ENCODE measurements around the gene JRKL.

Gene JRKL

DNA sequence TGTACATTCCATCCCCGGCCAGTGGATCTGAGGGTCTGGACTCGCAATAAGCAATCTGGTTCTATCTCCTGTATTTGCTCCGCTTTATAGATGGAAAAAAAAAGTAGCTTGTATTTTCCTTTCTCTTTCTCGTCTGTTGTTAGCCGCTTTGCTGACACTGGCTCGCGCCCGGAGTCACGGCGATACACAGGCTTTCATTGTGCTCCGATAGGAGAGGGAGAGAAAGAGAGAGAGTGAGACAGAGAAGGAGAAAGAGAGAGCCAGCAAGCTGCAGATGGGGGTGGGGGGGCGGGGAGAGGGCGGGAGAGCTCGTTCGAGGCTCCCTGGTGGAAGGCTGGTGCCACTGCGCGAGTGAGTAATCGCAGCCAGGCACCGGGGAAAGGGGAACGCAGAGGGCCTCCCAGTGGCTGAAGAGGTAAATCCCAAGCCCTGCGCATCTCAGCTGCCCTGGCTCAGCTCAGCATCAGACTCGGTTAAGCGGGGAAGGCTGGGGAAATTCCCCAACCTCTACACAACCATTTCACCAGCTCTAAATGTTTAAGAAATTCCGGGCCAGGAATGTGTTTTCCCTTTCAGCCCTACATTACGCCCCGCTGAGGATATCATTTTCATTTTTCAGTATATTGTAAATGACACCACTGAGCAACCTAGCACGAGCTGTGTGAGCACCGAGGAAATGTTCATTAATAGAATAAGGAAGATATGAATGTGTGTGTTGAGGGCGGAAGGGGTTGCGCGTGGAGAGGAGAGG, 46.7 kb upstream of the JRKL start, which contains the start of gene MAML2:
Gene MAML2 (minus strand): TSS at position 235 of the 751 bp plus-strand sequence. CDS start 1,300 bp downstream, outside the sequence.
- Histone ChIP-seq H3K9ac (peak within 1 kb of the TSS; percentile 14), H3K36me3 (ENCODE audit: control insufficient read depth, insufficient read depth, low read length) (no peaks in the 10 kb centered on the region), H3K4me2 (ENCODE audit: low read length) (peak within 1 kb of the TSS; percentile 76), H3K4me1 (peaks cover 12% of the 10 kb centered on the region), H3K27me3 (ENCODE audit: control insufficient read depth, insufficient read depth, low read length) (no peaks in the 10 kb centered on the region), H3K27ac (peak within 1 kb of the TSS; percentile 89), H3K9me3 (ENCODE audit: control insufficient read depth, low read length) (no peaks in the 10 kb centered on the region), H3K4me3 (ENCODE audit: low read depth, low read length) (peak within 1 kb of the TSS; percentile 95), H2AFZ (peak within 1 kb of the TSS; percentile 80), H3K79me2 (peaks cover 6% of the 10 kb centered on the region)
- TF ChIP-seq, protein P1, sequence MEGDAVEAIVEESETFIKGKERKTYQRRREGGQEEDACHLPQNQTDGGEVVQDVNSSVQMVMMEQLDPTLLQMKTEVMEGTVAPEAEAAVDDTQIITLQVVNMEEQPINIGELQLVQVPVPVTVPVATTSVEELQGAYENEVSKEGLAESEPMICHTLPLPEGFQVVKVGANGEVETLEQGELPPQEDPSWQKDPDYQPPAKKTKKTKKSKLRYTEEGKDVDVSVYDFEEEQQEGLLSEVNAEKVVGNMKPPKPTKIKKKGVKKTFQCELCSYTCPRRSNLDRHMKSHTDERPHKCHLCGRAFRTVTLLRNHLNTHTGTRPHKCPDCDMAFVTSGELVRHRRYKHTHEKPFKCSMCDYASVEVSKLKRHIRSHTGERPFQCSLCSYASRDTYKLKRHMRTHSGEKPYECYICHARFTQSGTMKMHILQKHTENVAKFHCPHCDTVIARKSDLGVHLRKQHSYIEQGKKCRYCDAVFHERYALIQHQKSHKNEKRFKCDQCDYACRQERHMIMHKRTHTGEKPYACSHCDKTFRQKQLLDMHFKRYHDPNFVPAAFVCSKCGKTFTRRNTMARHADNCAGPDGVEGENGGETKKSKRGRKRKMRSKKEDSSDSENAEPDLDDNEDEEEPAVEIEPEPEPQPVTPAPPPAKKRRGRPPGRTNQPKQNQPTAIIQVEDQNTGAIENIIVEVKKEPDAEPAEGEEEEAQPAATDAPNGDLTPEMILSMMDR (IDR thresholded peaks at IDR 0.05) = peak; percentile 59

DNA sequence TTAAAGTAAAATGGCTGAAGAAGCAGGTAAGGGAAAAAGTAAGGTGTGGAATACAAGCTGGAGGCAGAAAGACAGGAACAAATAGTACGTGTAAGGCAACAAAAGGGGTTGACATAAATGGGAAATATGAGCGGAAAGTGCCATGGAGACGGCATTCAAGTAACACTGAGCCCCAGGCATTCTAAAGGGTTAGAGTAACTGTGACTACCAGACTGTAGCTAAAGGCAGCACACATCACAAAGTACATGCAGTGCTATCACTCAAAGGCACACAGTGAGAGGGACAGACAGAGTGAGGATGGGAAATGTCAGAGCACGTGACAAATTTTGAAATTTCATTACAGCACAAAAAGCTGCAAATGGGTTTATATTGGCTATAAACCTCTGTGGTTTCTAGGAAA, 33.0 kb upstream of the JRKL start:
- Histone ChIP-seq H3K79me2 (no peaks in the 10 kb centered on the region), H3K27ac (no peak overlapping the region), H3K4me3 (ENCODE audit: low read depth, low read length) (no peak overlapping the region), H3K4me1 (no peaks in the 10 kb centered on the region), H3K9me3 (ENCODE audit: control insufficient read depth, low read length) (no peaks in the 10 kb centered on the region), H3K9ac (no peak overlapping the region), H3K4me2 (ENCODE audit: low read length) (no peak overlapping the region), H3K36me3 (ENCODE audit: control insufficient read depth, insufficient read depth, low read length) (no peaks in the 10 kb centered on the region), H2AFZ (no peak overlapping the region), H3K27me3 (ENCODE audit: control insufficient read depth, insufficient read depth, low read length) (no peaks in the 10 kb centered on the region)
- TF ChIP-seq, protein P1 (IDR thresholded peaks at IDR 0.05) = no peak

DNA sequence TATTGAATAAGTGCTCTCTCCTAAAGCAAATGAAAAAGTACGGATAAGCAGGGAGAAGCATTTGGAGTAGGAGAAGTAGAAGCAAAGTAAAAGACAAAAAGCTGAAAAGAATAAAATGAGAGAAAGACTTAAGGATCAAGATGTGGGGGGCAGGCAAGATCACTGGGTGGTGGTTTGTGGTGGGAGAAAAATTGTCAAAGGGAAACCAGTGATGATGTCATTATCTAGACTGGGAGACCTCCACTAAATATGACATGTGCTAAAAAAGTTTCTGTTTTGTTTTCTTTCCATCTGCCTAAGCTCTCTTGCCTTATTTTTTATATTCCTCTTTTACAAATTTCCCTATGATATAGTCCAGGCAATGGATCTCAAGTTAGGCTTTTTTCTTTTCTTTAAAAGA, 32.0 kb upstream of the JRKL start:
- Histone ChIP-seq H3K27me3 (ENCODE audit: control insufficient read depth, insufficient read depth, low read length) (no peaks in the 10 kb centered on the region), H3K4me2 (ENCODE audit: low read length) (no peak overlapping the region), H3K36me3 (ENCODE audit: control insufficient read depth, insufficient read depth, low read length) (no peaks in the 10 kb centered on the region), H3K27ac (no peak overlapping the region), H3K9ac (no peak overlapping the region), H2AFZ (no peak overlapping the region), H3K4me1 (no peaks in the 10 kb centered on the region), H3K9me3 (ENCODE audit: control insufficient read depth, low read length) (no peaks in the 10 kb centered on the region), H3K4me3 (ENCODE audit: low read depth, low read length) (no peak overlapping the region), H3K79me2 (no peaks in the 10 kb centered on the region)
- TF ChIP-seq, protein P1 (IDR thresholded peaks at IDR 0.05) = no peak

DNA sequence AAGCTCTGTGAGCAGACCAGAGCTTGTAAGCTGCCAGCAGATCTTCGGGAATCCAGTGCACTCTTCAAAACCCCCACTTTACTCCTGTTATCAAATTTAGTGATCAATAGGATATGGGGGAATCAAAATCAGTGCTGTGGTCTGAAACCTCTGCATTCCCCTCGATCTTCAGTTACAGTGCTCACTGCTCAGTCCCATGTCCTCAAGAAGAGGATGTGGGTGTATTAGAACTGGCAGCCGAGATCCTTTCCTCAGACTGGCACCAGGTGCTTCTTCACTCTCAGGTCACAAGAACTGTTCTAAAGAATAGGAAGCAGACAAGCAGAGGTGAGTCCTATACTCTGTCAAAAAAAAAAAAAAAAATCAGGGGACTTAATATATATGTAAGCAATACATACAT, 31.5 kb upstream of the JRKL start:
- no peak overlapping the region for H3K9ac ChIP-seq
- TF ChIP-seq, protein P1 (IDR thresholded peaks at IDR 0.05) = no peak
- no peak overlapping the region for H3K4me3 ChIP-seq (ENCODE audit: low read depth, low read length)
- no peaks in the 10 kb centered on the region for H3K4me1 ChIP-seq
- no peak overlapping the region for H3K27ac ChIP-seq
- H3K27me3 ChIP-seq (ENCODE audit: control insufficient read depth, insufficient read depth, low read length) = no peaks in the 10 kb centered on the region
- no peaks in the 10 kb centered on the region for H3K79me2 ChIP-seq
- no peaks in the 10 kb centered on the region for H3K36me3 ChIP-seq (ENCODE audit: control insufficient read depth, insufficient read depth, low read length)
- H2AFZ ChIP-seq = no peak overlapping the region
- H3K4me2 ChIP-seq (ENCODE audit: low read length) = no peak overlapping the region
- no peaks in the 10 kb centered on the region for H3K9me3 ChIP-seq (ENCODE audit: control insufficient read depth, low read length)

DNA sequence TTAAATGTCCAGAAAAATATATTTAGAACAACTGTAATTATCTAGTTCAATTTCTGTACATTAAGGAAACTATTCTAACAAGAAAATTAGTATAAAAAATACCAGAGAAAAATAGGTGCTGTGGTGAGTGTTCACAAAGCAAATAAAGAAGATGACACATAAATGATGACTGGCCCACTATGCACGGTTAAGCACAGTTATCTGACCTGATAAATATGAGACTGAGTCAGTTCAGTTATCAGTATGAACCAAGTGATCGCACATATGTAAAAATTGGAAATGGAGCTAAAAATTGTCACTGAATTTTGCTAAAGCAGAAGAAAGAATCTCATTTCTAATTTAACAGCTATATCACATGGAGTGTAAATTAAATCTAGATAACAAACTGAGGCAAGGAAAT, 28.0 kb upstream of the JRKL start:
- H3K36me3 ChIP-seq (ENCODE audit: control insufficient read depth, insufficient read depth, low read length) = no peaks in the 10 kb centered on the region
- no peak overlapping the region for H3K4me2 ChIP-seq (ENCODE audit: low read length)
- no peak overlapping the region for H3K9ac ChIP-seq
- TF ChIP-seq, protein P1 (IDR thresholded peaks at IDR 0.05) = no peak
- no peaks in the 10 kb centered on the region for H3K4me1 ChIP-seq
- no peak overlapping the region for H3K27ac ChIP-seq
- H2AFZ ChIP-seq = no peak overlapping the region
- H3K79me2 ChIP-seq = no peaks in the 10 kb centered on the region
- H3K4me3 ChIP-seq (ENCODE audit: low read depth, low read length) = no peak overlapping the region
- no peaks in the 10 kb centered on the region for H3K9me3 ChIP-seq (ENCODE audit: control insufficient read depth, low read length)
- no peaks in the 10 kb centered on the region for H3K27me3 ChIP-seq (ENCODE audit: control insufficient read depth, insufficient read depth, low read length)
